HG03025 (cell line): ENCODE measurements around the gene XPO6.

Source experiments
- ATAC-seq: cut with Tn5 transposase; IDR thresholded peaks from one replicate; pipeline ENCODE4 v1.9.1; 2021; ENCODE audit warnings: mild to moderate bottlenecking, moderate library complexity; ENCODE audit not compliant: unreplicated experiment, low FRiP score

The XPO6 gene

GRCh38 chr16:28210979-28211588 lies 681 bp downstream of the XPO6 start:
- no peak for ATAC-seq

DNA sequence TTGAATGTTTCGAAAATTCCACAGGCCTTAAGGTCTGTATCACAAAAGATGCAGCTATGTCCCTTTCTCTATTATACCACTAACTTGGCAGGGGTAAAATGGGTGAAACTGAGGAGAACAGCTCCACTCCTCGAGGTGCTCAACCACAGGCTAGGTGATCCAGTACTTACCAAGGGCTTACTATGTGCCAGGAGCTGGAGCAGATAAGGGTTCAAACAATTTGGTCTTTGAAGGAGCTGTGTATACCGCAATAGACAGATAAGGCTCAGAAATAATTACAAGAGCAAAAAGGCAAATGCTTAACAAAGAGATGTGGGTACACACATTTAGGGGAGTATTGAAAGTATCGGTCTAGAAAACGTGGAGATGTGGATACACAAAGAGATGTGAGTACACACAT lies 1.5 kb downstream of the XPO6 start:
- ATAC-seq = no peak

- ATAC-seq = no peak
Measured at GRCh38 chr16:28208824-28209223, 2.9 kb downstream of the XPO6 start.

GRCh38 chr16:28208131-28208530 lies 3.6 kb downstream of the XPO6 start:
- ATAC-seq = no peak

DNA sequence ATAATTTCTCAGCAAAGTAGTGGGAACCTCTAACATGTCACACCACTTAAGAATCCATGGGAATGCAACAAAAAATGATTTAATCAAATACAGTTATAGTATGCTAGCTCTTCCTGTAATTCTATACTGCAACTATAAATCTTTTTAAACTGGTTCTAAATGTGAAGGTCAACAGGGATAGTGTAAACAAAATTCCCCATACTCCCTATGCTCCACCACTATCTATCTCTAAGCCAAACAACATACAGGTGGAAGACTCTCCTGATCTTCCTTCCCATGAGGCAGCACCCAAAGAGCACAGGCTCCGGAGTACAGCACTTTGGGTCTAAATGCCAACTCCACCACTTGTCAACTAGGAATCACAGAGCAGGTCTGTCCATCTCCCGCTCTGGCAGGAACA lies 4.4 kb downstream of the XPO6 start:
- ATAC-seq = no peak

DNA sequence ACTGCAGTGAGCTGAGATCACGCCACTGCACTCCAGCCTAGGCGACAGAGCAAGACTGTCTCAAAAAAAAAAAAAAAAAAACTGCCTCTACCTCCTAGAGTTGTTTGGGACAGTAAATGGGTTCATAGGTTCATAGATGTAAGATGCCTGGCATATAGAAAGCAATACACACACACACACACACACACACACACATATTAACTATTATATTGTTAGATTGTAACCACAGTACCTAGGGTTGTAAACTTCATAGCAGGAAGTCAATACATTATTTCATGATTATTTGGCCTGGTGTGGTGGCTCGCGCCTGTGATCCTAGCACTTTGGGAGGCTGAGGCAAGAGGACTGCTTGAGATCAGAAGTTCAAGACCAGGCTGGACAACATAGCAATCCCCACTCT lies 5.8 kb downstream of the XPO6 start:
- no peak for ATAC-seq

- ATAC-seq = no peak
Measured at GRCh38 chr16:28205117-28205899, 6.5 kb downstream of the XPO6 start.

DNA sequence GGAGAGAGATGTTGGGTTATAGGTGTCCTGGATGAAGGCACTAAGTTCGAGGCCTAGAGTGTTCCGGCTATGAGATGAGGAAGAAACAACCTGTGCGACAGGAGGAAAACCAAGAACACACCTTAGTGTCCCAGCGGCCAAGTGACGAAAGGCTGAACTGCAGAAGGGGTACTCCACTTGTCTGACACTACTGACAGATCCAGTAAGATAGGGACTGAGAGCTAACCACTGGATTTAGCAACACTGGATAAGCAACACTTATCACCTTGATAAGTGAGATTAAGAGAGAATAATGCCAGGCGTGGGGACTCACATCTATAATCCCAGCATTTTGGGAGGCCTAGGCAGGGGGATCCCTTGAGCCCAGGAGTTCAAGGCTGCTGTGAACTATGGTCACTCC lies 7.1 kb downstream of the XPO6 start:
- no peak for ATAC-seq

DNA sequence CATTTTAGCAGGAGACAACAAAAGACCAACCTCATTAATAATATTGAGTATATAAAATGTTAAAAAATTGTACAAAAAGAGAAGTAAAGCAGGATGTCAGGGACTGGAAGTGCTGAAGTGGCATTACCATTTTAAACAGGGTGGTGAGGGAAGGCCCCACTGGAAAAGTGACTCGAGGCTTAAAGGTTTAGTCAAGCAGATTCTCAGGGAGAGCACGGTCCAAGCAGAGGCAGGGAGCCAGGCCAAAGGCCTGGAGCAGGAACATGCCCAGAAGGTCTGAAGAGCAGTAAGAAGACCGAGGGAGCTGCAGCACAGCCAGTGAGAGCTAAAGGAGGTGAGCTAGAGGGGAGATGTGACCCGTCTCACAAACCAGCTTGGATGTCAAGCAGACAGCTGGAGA lies 7.6 kb downstream of the XPO6 start:
- no peak for ATAC-seq

GRCh38 chr16:28202147-28202746 lies 9.5 kb downstream of the XPO6 start:
- ATAC-seq = no peak

DNA sequence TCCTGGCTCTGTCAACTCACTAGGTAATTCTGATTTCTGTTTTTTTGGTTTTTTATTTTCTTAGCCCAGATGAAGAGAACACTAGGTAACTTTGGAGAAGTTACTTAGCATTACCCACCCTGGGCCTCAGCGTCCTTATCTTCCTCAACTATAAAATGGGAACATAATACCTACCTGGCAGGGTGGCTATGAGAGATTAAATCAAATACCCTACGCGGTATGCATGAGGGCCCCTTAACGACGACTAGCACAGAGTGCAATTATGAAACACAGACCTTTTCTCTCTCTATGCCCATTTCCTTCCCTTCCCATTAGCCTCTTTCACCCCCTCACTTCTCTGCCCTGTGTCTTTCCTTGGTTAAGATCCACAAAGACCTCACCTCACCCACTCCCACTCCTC lies 11.1 kb downstream of the XPO6 start:
- no peak for ATAC-seq

DNA sequence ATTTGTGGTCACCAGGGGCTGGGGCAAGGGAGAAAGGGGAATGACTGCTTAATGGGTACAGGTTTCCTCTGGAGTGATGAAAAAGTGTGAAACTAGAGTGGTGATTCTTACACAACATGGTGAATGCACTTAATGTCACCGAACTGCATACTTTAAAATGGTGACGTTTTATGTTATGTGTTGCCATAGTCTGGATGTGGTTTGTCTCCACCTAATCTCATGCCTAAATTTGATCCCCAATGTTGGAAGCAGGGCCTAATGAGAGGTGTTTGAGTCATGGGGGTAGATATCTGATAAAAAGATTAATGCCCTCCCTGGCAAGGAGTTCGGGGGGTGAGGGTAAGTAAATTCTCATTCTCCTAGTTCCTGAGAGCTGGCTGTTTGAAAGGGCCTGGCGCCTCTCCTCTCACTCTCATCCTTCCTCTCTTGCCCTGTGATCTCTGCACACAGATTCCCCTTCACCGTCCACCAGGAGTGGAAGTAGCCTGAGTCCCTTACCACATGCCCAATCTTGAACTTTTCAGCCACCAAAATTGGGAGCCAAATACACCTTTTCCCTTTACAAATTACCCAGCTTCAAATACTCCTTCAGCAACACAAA lies 15.3 kb downstream of the XPO6 start:
- no peak for ATAC-seq

DNA sequence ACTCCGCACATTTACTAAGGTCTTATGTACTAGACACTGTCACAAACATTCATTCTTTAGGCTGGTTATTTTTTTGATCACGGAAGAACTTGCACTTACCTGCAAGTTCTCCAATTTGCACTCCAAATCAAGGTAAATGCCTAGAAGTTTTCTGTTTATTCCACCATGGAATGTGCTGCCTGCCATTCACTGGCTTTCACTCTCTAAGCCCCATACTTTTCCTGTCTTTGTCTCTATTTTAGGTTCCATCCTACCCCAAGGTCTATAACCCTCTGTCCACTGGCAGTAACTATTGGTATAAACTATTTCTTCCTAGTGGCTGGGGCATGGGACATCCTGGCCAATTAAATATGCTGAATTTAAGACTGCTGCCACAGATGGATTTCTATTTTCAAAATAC lies 15.9 kb downstream of the XPO6 start:
- ATAC-seq = no peak

GRCh38 chr16:28193530-28194423 lies 18.0 kb downstream of the XPO6 start:
- ATAC-seq = no peak

DNA sequence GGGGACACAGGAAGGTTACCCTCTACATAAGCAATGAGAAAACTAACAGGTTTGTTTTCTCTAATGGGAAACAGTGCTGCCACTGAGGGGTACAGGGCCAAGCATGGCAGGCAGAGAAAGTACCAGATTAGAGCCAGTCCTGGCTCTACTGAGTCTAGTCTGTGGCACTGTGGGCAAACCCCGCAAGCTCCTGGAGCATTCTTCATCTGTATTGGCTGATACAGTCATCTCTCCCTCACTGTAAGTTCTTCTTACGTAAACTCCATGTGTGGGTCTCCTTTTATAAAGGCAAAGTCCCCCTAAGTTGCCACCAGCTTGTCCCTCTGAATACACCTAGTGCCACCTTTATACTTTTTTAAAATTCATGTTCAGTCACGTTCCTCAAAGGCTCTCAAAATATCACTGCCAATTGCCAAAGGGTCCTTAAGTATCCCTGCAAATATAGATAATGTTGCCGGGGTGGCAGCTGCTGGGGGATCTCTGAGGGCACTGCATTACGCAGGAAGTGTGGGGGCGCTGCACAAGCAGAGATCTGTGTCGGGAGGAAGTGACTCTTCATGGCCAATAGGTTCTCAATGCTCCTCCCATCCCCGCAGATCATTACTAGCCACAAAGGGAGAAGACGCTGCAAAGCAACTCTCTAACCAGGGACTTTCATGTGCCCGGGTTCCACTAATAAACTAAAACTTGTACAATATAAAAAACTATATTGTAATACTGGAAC lies 18.8 kb downstream of the XPO6 start:
- no peak for ATAC-seq

GRCh38 chr16:28191364-28191960 lies 20.3 kb downstream of the XPO6 start:
- ATAC-seq = no peak

GRCh38 chr16:28189245-28189644 lies 22.5 kb downstream of the XPO6 start:
- ATAC-seq = no peak

- ATAC-seq = peak; percentile 63
Measured at GRCh38 chr16:28188085-28188916, 23.5 kb downstream of the XPO6 start.

GRCh38 chr16:28187595-28188004 lies 24.2 kb downstream of the XPO6 start:
- no peak for ATAC-seq
